ENCODE data around the gene OTOP2. TPM values are rescaled to one million over a fixed set of nuclear protein-coding genes. Genes with fewer than 3 reads are reported as not detected.

The OTOP2 gene
- total RNA-seq, 1 donor, result not detected

DNA sequence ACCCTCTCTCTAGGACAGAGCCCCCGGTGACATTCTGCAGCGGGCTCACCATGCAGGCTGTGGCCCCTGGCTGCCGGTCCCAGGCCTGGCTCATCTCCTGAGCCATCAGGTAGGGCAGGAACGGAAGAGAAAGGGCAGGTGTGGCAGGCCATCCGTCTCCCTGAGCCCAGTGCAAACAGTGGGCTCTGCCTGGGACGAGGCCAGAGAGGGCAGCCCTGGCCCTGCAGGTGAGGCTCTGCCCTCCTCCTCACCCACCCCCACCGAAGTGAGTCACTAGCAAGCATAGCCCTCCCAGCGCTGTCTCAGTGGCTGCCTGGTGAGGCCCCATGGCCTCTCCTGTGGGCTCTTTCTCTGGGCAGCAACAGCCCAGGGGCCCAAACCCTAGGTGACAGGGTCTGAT is 26.1 kb downstream of the OTOP2 start:
- Histone ChIP-seq H3K27me3 (ENCODE audit: insufficient read depth, low read length) (no peaks in the 10 kb centered on the region), H3K4me3 (ENCODE audit: low read length) (no peak overlapping the region), H3K4me1 (ENCODE audit: insufficient read depth, low read length) (no peaks in the 10 kb centered on the region), H3K9me3 (ENCODE audit: low read depth, low read length) (no peaks in the 10 kb centered on the region)

DNA sequence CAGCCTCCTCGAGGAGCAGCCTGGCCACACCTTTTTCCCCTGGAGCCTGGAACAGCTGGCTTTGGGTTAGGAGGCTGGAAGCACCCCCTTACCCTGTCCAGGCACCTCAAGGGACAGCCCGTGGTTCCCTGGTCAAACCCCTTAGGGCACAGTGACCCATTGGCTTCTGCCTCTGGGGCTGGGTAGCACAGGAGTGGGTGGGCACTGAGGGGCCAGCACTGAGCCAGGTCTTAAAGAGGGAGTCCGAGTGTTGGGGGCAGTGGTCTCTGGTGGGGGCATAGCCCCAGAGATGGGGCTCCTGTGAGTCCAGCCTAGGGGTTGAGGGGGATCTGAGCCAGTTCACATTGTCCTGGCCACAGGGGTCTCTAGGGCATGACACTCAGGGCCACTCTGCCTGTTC is 27.0 kb downstream of the OTOP2 start:
- Histone ChIP-seq H3K27me3 (ENCODE audit: insufficient read depth, low read length) (no peaks in the 10 kb centered on the region), H3K4me1 (ENCODE audit: insufficient read depth, low read length) (no peaks in the 10 kb centered on the region), H3K9me3 (ENCODE audit: low read depth, low read length) (no peaks in the 10 kb centered on the region), H3K4me3 (ENCODE audit: low read length) (no peak overlapping the region)

DNA sequence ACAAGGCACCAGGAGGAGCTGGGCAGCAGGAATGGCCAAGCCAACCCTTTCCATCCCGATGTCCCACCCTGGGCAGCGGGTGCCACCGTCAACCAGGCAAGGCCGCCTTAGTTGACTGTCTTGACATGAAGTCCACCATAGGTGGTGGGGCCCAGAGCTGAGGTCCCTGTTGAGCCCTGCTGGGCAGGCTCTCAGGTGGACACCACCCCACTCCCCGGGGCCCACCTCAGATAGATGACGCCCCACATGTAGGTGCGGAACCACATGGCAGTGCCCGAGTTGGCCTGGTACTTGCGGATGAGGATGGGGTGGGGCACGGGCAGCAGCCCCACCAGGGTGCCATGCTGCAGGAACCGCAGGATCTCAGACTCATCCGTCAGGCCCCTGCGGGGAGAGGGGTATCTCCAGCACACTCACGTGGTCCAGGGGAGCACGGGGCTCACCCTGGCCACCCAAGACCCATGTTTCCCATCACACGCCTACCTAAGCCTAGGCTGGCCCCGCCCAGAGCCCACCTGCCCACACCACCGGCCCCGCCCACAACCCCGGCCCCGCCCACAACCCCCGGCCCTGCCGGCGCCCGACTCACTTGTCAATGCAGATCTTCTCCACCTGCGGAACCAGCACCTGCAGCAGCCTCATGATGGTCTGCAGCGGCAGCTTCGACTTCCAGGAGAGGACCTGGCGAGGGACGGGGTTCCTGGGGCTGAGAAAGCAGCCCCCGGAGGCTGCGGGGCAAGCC is 27.8 kb downstream of the OTOP2 start:
- H3K4me3 ChIP-seq (ENCODE audit: low read length), result no peak overlapping the region
- no peaks in the 10 kb centered on the region for H3K4me1 ChIP-seq (ENCODE audit: insufficient read depth, low read length)
- no peaks in the 10 kb centered on the region for H3K9me3 ChIP-seq (ENCODE audit: low read depth, low read length)
- H3K27me3 ChIP-seq (ENCODE audit: insufficient read depth, low read length), result no peaks in the 10 kb centered on the region

DNA sequence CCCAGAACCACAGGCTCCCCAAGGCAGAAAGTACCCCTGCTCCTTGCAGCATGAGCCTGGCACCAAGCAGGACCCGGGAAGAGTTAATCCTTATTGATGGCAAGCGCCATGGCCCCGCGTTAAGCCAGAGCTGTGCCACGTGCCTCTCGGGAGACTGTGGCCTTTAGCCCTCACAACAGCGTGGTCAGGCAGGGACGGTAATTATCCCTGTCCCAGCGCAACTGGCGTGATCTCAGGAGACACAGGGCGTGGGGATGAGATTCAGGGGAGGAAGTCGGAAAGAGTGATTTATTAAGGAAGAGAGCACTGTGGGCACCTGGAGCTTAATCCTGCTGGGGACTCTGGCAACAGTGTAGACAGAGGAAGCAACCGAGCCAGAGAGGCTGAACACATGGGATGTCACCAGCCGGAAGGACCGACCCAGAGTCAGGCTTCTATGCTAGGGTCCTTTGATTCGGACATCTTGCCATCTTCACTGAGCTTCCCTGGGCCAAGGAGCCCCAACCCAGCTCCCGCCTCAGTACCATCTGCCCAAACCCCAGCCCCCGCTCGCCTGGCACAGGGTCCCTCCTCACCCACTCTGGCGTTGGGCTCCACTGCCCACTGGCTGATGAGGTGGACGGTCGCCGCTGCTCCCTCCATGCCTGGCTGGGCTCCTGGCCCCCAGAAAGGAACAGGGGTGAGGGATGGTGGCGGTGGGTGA is 28.5 kb downstream of the OTOP2 start:
- H3K4me3 ChIP-seq (ENCODE audit: low read length), result no peak overlapping the region
- H3K9me3 ChIP-seq (ENCODE audit: low read depth, low read length), result no peaks in the 10 kb centered on the region
- H3K27me3 ChIP-seq (ENCODE audit: insufficient read depth, low read length), result no peaks in the 10 kb centered on the region
- H3K4me1 ChIP-seq (ENCODE audit: insufficient read depth, low read length), result no peaks in the 10 kb centered on the region

DNA sequence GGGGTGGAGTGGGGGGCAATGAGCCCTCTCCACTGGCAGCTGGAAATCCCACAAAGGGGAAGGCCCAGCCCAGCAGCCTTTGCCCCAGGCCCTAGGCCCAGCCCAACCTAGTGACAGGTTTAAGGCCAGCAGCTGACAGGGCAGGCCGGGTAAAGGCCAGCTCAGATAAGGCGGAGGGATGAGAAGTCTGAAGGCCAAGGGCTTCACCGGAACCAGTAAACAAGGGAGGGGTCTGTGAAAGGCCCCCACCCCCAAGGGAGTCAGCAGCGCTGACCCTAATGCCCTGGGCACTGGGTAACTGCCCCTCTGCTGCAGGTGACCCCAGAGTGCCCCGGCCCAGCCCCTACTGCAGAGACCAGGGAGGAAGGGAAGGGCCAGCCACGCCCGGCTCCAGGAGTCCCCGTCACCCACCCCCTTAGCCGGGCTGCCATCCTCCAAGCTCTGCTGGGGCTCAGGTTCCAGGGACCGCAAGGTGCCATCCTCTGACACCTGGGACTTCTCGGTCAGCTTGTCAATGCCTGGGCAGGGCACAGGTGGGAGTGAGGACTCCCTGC is 29.1 kb downstream of the OTOP2 start:
- Histone ChIP-seq H3K4me3 (ENCODE audit: low read length) (no peak overlapping the region), H3K4me1 (ENCODE audit: insufficient read depth, low read length) (no peaks in the 10 kb centered on the region), H3K9me3 (ENCODE audit: low read depth, low read length) (no peaks in the 10 kb centered on the region), H3K27me3 (ENCODE audit: insufficient read depth, low read length) (no peaks in the 10 kb centered on the region)

DNA sequence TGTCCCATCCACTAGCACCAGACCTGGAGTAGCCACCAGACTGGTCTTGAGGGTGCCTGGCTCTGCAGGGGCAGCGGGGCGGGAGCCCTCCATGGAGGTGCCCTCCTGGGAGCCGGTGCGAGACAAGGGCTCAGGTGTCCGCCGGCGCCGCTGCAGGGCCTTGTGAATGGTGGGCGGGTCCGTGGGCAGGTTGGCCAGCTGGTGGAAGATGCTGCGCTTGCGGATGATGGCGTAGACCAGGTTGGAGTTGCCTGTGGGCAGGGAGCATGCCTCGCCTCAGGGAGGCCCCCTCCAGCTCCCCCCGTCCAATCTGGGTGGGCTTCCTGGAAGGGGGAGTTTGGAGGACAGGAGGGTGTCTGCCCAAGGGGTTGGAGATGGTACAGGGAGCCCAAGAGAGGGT is 30.0 kb downstream of the OTOP2 start:
- Histone ChIP-seq H3K4me1 (ENCODE audit: insufficient read depth, low read length) (no peaks in the 10 kb centered on the region), H3K9me3 (ENCODE audit: low read depth, low read length) (no peaks in the 10 kb centered on the region), H3K4me3 (ENCODE audit: low read length) (no peak overlapping the region), H3K27me3 (ENCODE audit: insufficient read depth, low read length) (no peaks in the 10 kb centered on the region)

DNA sequence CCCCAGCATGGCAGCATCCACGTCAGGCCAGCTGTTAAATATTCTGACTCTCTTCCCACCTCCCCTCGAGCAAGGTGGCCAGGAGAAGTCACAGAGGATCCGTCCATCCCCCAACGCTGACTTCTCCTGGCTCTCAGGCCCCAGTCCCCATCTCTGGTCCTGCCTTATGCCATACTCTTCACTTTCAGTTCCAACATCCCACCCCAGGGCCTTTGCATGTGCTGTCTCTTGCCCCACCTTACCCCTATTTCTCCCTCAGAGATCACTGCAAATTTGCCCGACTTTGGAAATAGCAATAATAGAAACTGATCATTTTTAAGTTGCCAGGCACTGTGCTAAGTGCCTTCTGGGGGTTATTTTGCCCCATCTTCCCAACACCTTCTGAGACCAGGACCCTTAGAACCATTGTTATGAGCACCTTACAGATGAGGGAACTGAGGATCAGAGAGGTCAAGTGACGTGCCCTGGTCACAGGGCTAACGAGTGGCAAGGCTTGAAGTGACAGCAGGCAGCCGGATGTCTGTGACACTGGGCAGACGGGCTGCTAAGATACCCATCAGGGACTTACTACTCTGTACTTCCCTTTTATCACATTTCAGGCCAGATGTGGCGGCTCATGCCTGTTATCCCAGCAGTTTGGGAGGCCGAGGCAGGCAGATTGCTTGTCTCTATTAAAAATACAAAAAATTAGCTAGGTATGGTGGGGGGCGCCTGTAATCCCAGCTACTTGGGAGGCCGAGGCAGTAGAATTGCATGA is 30.8 kb downstream of the OTOP2 start:
- Histone ChIP-seq H3K4me1 (ENCODE audit: insufficient read depth, low read length) (no peaks in the 10 kb centered on the region), H3K9me3 (ENCODE audit: low read depth, low read length) (no peaks in the 10 kb centered on the region), H3K4me3 (ENCODE audit: low read length) (no peak overlapping the region), H3K27me3 (ENCODE audit: insufficient read depth, low read length) (no peaks in the 10 kb centered on the region)

DNA sequence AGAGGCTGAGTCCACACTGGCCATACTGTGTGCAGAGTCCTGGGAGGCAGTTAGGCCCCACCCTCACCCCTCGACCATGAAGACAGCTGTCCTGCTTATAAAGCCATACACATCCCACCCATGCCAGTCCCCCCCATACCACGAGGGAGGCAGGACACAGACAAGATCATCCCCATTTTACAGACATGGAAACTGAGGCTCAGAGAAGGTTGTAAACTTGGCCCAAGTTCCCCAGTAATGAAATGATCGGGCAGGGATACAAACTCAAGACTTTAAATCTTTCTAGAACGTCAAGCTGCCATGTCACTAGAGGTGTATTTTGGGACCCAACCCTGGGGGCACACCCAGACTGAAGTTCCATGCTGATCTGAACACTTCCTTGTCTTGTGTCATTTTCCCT is 32.0 kb downstream of the OTOP2 start:
- H3K27me3 ChIP-seq (ENCODE audit: insufficient read depth, low read length), result no peaks in the 10 kb centered on the region
- no peaks in the 10 kb centered on the region for H3K4me1 ChIP-seq (ENCODE audit: insufficient read depth, low read length)
- no peaks in the 10 kb centered on the region for H3K9me3 ChIP-seq (ENCODE audit: low read depth, low read length)
- H3K4me3 ChIP-seq (ENCODE audit: low read length), result no peak overlapping the region

DNA sequence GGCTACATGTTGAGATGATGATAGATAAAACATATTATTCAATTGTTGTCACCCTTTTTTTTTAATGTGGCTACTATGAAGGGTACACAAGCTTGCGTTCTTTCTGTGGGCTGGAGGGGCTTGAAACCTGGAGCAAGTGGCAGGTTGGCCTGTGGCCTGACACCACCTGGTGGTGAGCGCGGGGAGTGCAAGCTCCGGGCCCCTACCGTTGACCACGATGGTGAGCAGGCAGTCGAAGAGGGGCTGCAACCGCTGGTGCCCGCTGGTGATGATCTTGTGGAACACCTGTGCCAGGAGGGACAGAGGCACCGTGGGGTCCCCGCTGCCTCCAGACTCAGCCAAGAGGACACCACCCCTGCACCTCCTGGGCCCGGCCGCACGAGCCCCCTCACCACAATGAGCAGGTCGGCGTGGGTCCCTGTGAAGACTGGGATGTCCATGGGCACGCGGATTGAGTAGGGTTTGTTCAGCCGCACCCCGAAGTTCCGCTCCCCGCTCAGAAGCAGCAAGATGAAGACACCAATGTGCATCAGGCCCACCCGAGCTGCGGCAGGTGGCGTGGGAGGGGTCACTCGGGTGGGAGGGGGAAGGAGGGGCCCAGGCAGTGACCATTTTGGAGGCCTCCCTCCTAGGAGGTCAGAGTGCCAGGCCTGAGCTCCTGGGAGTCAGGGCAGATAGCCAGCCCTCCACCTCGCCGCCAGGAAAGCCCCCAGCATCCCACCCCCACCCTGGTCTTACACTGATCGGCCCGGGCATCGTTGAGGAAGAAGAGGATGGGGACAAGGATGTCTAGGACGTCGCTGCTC is 34.1 kb downstream of the OTOP2 start:
- Histone ChIP-seq H3K4me3 (ENCODE audit: low read length) (no peak overlapping the region), H3K9me3 (ENCODE audit: low read depth, low read length) (no peaks in the 10 kb centered on the region), H3K4me1 (ENCODE audit: insufficient read depth, low read length) (no peaks in the 10 kb centered on the region), H3K27me3 (ENCODE audit: insufficient read depth, low read length) (no peaks in the 10 kb centered on the region)

DNA sequence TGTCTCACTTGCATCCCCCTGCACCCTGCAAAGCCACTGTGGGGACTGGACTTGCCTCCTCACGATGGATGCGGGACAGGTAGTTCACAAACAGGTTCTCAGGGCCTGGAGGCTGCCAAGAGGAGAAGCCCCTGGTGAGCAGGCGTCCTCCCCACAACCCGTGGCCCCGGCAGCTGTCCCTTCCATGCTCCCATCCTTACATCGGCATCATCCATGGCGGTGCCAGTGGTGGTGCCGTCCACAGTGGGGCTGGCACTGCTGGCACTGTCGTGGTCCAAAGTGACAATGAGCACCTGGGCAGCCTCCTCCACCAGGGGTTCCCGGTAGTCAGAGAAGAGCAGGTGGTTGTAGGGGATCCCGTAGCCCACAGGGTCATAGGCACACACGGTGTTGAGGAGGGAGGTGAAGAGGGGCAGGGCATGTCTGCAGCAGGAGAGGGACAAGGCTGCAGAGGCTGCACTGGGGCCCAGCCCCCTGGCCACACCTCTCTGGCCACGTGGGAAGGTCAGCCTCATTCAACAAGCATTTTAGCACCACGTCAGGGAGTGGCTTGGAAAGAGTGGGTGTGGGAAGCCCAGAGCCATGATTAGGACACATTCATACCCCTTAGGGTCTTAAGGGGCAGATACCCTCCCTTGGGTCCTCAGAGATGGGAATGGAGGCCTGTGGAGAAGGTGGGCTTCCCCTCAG is 35.9 kb downstream of the OTOP2 start:
- Histone ChIP-seq H3K9me3 (ENCODE audit: low read depth, low read length) (no peaks in the 10 kb centered on the region), H3K27me3 (ENCODE audit: insufficient read depth, low read length) (no peaks in the 10 kb centered on the region), H3K4me3 (ENCODE audit: low read length) (no peak overlapping the region), H3K4me1 (ENCODE audit: insufficient read depth, low read length) (no peaks in the 10 kb centered on the region)

DNA sequence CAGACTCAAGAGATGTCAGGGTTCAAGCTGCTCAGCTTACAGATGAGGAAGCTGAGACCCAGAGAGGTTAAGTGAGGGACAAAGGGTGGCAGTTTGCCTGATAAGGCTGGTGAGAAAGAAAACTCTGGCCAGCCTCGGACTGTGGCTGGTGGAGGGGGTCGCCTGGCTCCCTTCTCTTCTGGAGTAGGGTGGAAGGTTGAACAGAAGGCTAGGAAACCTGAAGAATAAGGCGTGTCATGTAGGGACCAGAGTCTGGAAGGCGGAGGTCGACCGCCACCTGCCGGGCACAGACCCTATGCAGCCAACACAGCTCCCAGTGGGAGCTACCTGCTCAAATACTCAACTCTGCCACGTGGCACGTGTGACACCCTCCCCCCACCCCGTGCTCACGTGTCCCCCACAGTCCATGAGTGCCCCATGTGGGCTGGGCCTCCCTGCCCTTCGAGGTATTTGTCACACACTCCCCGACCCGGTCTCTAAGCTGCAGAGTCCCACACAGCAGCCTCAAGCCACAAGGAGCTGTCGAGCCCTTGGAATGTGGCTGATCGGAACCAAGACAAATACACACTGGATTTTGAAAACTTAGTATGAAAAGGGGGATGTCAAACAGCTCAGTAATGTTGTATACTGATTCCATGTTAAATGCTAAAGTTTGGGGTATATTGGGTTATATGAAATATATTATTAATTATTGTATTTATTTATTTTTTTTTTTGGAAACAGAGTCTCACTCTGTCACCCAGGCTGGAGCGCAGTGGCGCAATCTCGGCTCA is 36.7 kb downstream of the OTOP2 start:
- Histone ChIP-seq H3K4me1 (ENCODE audit: insufficient read depth, low read length) (no peaks in the 10 kb centered on the region), H3K9me3 (ENCODE audit: low read depth, low read length) (no peaks in the 10 kb centered on the region), H3K4me3 (ENCODE audit: low read length) (no peak overlapping the region), H3K27me3 (ENCODE audit: insufficient read depth, low read length) (no peaks in the 10 kb centered on the region)

DNA sequence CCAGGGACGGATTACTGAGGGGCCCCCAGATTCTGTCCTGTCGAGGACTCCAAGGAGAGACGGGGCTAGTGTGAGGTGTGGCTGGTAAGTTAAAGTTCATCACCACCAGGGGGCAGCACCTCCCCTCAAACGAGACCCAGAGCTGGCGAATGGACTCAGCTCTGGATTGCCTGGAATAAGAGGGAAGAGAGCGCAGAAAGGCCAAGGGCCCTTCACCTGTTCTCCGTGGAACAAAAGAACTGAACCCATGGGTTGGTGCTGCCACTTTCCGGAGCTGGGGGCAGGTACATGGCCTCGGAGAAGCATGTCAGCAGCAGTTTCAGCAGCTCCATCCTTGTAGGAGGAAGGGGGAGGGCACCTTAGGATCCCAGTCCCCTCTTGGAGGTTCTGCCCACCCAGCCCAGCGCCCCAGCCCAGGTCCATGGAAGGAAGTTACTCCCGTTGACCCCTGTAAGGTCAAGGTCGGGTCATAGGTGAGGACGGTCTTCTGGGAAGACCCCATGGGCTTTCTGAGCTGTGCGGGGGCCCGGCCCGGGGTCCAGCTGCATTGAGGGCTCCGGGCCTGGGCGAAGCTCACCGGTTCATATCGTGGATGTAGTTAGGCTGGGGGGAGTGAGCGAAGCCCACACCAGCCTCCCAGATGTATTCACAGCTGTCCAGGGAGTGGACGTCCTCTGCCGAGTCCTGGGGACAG is 37.7 kb downstream of the OTOP2 start:
- Histone ChIP-seq H3K27me3 (ENCODE audit: insufficient read depth, low read length) (no peaks in the 10 kb centered on the region), H3K9me3 (ENCODE audit: low read depth, low read length) (no peaks in the 10 kb centered on the region), H3K4me3 (ENCODE audit: low read length) (no peak overlapping the region), H3K4me1 (ENCODE audit: insufficient read depth, low read length) (no peaks in the 10 kb centered on the region)
